Right forelimb (tissue), 1 donor: ENCODE data around the gene HMGN5.

Experiments
- DNase-seq: peaks from one replicate; pipeline ENCODE4 v3.0.0-alpha.2; 2018

HMGN5 gene

GRCh38 chrX:81120258-81120935 is 81.3 kb downstream of the HMGN5 start:
- no peak for DNase-seq

DNA sequence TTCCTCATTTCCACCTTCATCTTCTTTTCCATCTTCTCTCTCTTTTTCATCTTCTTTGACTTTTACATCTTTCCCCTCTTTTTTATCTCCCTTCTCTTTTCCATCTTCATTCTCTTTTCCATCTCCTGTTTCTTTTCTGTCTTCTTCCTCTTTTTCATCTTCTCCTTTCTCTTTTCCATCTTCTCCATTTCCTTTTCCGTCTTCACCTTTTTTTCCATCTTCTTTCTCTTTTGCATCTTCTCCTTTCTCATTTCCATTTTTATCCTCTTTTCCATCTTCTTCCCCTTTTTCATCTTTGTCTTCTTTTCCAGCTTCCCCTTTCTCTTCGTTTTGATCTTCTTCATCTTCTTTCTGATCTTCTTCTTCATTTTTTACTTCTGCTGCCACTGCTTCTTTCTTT is 87.0 kb downstream of the HMGN5 start:
- no peak for DNase-seq

DNA sequence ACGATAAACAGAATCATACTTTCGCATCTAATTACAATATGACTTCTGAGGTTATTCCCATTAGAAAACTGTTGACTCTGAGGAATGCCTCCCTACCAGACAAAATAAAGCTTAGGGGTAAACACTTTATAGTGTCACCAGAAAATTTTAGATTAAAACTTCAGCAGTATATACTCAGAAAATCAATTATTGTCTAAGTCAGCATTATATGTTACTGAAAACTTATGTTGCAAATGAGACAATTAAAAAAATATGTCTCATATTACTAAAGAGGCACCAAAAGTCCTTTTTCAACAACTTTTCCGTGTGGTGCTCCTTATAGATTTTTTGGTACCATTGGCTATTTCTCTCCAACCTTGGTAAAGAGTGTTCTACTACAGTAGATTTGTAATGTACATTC is 91.4 kb downstream of the HMGN5 start:
- DNase-seq: no peak

DNA sequence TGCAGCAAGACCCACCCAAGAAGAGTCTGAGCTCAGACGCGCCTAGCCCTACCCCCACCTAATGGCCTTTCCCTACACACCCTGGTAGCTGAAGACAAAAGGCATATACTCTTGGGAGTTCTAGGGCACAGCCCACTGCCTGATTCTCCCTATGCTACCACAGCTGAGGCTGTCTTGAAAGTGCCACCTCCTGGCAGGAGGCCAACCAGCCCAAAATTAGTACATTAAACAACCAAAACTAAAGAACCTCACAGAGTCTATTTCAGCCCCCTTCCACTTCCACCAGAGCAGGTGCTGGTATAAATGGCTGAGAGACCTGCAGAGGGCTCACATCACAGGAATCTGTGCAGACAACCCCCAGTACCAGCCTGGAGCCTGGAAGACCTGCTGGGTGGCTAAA is 119.1 kb downstream of the HMGN5 start:
- DNase-seq: no peak
